ENCODE data around the gene NIM1K.

DNA sequence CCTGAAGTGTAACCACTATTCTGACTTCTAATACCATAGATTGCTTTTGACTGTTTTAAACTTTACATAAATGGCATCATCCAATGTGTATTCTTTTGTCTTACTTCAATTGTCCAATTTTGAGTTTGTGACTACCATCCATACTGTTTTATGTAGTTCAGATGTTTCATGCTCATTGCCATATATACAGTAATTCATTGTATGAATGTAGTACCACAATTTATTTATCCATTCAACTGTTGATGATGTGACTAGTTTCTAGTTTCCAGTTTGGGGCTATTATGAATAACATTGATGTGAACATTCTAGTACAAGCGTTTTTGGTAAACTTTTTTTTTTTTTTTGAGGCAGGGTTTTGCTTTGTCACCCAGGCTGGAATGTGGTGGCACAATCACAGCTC is 66.1 kb downstream of the NIM1K start:
- TF ChIP-seq CTCF (conservative IDR thresholded peaks at IDR 0.05) (no peak), EZH2 (IDR thresholded peaks at IDR 0.05; ENCODE audit: low read depth) (no peak)
